HG03457 (cell line): ENCODE results near the gene NT5DC4.

Source experiments
- ATAC-seq: cut with Tn5 transposase; IDR thresholded peaks from one replicate; pipeline ENCODE4 v1.9.1; 2021; ENCODE audit warnings: moderate number of reproducible peaks; ENCODE audit not compliant: unreplicated experiment

The NT5DC4 gene

GRCh38 chr2:112782234-112782799 lies 61.5 kb downstream of the NT5DC4 start:
- peak; percentile 61 for ATAC-seq

GRCh38 chr2:112783187-112783714 lies 62.4 kb downstream of the NT5DC4 start:
- ATAC-seq: no peak

- ATAC-seq: no peak
Measured at GRCh38 chr2:112784199-112785189, 63.7 kb downstream of the NT5DC4 start, which contains the start of gene IL1A. IL1A (minus strand) TSS chr2:112784493; CDS start chr2:112783770, 723 bp downstream.

GRCh38 chr2:112787294-112787693 lies 66.5 kb downstream of the NT5DC4 start:
- no peak for ATAC-seq

GRCh38 chr2:112787729-112788393 lies 67.0 kb downstream of the NT5DC4 start:
- ATAC-seq: no peak

GRCh38 chr2:112788653-112789052 lies 67.8 kb downstream of the NT5DC4 start:
- no peak for ATAC-seq
